OCI-LY1 (cell line): ENCODE data around the gene CNN2.

Experiments used
- CTCF ChIP-seq: fragments of 200-600 bp; sonication (generic), shearing (Covaris generic); IDR thresholded peaks from 2 replicates; pipeline ENCODE4 v1.5.1; 2017; ENCODE audit warnings: mild to moderate bottlenecking, antibody characterized with exemption, low read length, moderate library complexity, mixed read lengths
- EZH2 ChIP-seq: fragments of 200-600 bp; sonication (generic), shearing (Covaris generic); IDR thresholded peaks from 2 replicates; pipeline ENCODE4 v1.8.0; 2017; ENCODE audit warnings: borderline replicate concordance, mixed run types, mild to moderate bottlenecking, antibody characterized with exemption, low read length, moderate library complexity, mixed read lengths

GRCh38 chr19:1070576-1070930, 44.1 kb downstream of the CNN2 start:
- TF ChIP-seq CTCF (no peak), EZH2 (no peak)
